Activated CD4-positive, alpha-beta T cell treated with anti-CD3 and anti-CD28 coated beads, Interleukin-2, amount 50 U/mL, for 4 hours (primary cell): ENCODE measurements around the gene SUMO3.

Experiments used
- DNase-seq, 2 experiments: peaks; one replicate each; pipeline ENCODE4 v3.0.0-alpha.2; 2020

The SUMO3 gene

DNA sequence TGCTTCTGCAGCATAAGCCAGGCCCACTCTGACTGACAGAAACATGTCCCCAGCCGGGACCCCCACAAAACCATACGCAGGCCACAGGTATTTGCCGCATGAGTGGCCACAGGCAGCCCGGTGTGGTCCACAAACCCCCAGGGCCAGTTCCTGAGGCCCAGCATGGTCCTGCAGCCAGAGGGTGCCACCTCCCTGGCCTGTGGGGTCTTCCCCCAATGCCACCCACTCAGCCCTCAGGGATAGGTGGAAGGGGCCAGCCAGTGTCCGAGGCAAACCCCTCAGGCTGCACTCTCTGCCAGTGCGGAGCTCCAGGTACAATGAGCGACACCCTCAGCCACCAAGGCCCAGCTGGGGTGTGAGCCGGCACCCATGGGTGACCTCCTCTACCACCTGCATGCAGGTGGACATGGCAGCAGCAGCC lies 59.7 kb downstream of the SUMO3 start:
- no peak for DNase-seq

DNA sequence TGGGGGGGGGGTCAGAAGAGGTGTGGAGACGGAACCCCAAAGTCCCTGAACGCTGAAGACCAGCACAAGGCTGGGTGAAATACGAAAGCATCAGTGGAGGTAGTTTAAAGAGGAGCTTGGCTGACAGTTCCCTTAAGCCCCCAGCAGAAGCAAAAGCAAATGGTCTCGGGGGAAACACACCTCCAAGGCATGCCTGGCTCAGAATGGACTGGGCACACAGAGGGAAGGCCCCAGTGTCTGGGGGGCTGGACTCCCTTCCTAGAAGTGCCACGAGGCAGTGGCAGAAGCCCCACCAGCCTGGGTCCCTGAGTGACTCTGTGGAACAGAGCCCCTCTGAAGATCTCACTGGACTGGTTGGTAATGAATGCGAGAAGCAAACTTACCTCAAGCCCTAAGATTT lies 60.1 kb downstream of the SUMO3 start:
- DNase-seq, result no peak

GRCh38 chr21:44756423-44757185 lies 61.3 kb downstream of the SUMO3 start:
- DNase-seq, result no peak
